Epidermal melanocyte (primary cell): ENCODE data around the gene SIGLEC8.

ENCODE experiments used
- DNase-seq: peaks from one replicate; pipeline ENCODE4 v3.0.0; 2011; ENCODE audit warnings: low spot score; ENCODE audit not compliant: insufficient read length

Gene SIGLEC8

GRCh38 chr19:51407511-51408131, 50.6 kb downstream of the SIGLEC8 start:
- DNase-seq: no peak

DNA sequence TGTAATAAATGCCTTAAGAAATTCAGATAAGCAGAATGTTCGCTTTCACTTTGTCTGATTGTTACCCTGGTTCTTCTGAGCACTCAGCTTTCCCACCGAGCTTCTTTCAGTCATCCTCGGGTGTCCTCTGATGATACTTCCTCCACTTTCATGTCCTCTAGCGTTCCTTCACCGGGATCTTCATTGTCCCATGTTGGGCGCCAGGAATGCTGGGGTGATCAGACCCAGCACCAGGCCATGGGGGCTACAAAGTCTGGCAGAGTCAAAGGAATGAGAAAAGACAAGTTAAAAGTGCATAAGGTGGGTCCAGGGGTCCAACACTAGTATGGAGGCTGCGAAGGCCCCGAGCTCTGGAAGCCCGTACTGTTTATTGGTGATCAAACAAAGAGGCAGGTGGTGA, 56.1 kb downstream of the SIGLEC8 start:
- no peak for DNase-seq
